Tibial nerve (tissue), 4 donors: ENCODE data around the gene ZNF618.

ENCODE experiments used
- CTCF ChIP-seq, 5 experiments: fragments of 200-600 bp in 3 of 5; fragments of 450-650 bp in 2 of 5; sonication (generic) in 3 of 5; IDR thresholded peaks; one replicate each; pipeline ENCODE4 v1.5.1; 2016 to 2019; ENCODE audit warnings: antibody characterized with exemption in 5 of 5, mild to moderate bottlenecking in 3 of 5, moderate library complexity in 2 of 5
- EP300 ChIP-seq, 2 donors: sonication (generic); formaldehyde crosslinking; IDR thresholded peaks; one replicate each; pipeline ENCODE4 v1.6.1; 2017; ENCODE audit warnings: antibody characterized with exemption in 2 of 2, mild to moderate bottlenecking in 1 of 2
- POLR2A ChIP-seq, 2 donors: fragments of 450-650 bp; IDR thresholded peaks; one replicate each; pipeline ENCODE4 v1.6.1; 2017; ENCODE audit warnings: antibody characterized with exemption in 2 of 2, mild to moderate bottlenecking in 2 of 2, moderate library complexity in 2 of 2

- TF ChIP-seq CTCF (IDR thresholded peaks at IDR 0.05) = no peak
- no peak for TF ChIP-seq EP300 (IDR thresholded peaks at IDR 0.05)
- no peak for TF ChIP-seq POLR2A (IDR thresholded peaks at IDR 0.05)
Measured at GRCh38 chr9:114028646-114029045, 152.5 kb downstream of the ZNF618 start.
